ENCODE data around the gene PCDHGB2.

Gene PCDHGB2

GRCh38 chr5:141389153-141390042 lies 29.6 kb downstream of the PCDHGB2 start:
- TF ChIP-seq, protein P1, sequence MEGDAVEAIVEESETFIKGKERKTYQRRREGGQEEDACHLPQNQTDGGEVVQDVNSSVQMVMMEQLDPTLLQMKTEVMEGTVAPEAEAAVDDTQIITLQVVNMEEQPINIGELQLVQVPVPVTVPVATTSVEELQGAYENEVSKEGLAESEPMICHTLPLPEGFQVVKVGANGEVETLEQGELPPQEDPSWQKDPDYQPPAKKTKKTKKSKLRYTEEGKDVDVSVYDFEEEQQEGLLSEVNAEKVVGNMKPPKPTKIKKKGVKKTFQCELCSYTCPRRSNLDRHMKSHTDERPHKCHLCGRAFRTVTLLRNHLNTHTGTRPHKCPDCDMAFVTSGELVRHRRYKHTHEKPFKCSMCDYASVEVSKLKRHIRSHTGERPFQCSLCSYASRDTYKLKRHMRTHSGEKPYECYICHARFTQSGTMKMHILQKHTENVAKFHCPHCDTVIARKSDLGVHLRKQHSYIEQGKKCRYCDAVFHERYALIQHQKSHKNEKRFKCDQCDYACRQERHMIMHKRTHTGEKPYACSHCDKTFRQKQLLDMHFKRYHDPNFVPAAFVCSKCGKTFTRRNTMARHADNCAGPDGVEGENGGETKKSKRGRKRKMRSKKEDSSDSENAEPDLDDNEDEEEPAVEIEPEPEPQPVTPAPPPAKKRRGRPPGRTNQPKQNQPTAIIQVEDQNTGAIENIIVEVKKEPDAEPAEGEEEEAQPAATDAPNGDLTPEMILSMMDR (IDR thresholded peaks at IDR 0.05) = no peak

DNA sequence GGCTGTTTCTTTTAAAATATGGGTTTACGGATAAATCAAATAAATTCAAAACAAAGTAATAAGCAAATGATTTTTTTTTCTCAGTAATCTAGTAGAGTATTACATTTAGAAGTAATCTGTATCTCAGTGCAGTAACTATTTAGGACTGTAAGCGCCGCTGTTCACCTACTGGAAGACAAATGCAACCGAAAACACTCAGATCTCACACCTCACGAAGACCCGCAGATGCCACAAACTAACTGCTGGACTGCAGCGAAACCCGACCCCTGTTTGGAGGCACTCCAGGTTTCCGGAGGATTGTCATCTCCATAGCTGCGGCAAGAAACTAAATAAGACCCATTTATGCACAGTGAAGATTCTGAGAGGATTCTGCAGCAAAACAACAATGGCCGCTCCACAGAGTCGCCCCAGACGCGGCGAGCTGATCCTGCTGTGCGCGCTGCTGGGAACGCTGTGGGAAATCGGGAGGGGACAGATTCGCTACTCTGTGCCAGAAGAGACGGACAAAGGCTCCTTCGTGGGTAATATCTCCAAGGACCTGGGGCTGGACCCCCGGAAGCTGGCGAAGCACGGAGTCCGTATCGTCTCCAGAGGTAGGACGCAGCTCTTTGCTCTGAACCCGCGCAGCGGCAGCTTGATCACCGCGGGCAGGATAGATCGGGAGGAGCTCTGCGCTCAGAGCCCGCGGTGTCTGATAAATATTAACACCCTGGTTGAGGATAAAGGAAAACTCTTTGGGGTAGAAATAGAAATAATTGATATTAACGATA lies 32.8 kb downstream of the PCDHGB2 start, which contains the start of gene PCDHGA8:
Gene PCDHGA8, plus strand, starts transcription at position 205 of the 770 bp plus-strand sequence. Its CDS starts 181 bp downstream, at position 386.
- TF ChIP-seq, protein P1 (IDR thresholded peaks at IDR 0.05) = peak; percentile 41; the same call in 1 of the 2 replicates

DNA sequence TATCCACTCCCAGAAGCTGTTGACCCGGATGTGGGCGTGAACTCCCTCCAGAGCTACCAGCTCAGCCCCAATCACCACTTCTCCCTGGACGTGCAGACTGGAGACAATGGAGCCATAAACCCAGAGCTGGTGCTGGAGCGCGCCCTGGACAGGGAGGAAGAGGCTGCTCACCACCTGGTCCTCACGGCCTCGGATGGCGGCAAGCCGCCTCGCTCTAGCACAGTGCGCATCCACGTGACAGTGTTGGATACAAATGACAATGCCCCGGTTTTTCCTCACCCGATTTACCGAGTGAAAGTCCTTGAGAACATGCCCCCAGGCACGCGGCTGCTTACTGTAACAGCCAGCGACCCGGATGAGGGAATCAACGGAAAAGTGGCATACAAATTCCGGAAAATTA lies 33.5 kb downstream of the PCDHGB2 start:
- TF ChIP-seq, protein P1 (IDR thresholded peaks at IDR 0.05) = no peak

DNA sequence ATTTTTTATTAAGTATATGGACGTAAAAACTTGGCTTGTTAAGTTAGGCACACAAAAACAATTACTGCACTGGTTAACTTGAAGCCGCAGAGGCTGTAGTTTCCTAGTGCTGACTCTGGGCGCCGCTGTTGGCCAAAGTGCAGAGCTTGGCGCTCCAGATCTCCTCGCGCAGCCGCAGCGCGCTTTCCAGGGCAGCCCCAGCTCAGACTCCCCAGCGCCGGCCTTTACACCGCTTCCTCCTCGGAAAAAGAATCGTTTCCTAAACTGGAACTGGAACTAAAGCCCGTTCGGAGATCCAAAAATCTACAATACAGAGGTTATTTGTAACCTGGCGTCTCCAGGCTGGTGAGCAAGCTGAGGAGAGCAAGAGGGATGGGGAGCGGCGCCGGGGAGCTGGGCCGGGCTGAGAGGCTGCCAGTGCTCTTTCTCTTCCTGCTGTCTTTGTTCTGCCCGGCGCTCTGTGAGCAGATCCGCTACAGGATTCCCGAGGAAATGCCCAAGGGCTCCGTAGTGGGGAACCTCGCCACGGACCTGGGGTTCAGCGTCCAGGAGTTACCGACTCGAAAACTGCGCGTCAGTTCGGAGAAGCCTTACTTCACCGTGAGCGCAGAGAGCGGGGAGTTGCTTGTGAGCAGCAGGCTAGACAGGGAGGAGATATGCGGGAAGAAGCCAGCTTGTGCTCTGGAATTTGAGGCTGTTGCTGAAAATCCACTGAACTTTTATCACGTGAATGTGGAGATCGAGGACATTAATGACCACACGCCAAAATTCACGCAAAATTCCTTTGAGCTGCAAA lies 38.2 kb downstream of the PCDHGB2 start, which contains the start of gene PCDHGB5:
Gene PCDHGB5, plus strand, starts transcription at position 192 of the 796 bp plus-strand sequence. Its CDS starts 181 bp downstream, at position 373.
- TF ChIP-seq, protein P1 (IDR thresholded peaks at IDR 0.05) = peak; percentile 76

GRCh38 chr5:141398608-141399007 lies 38.8 kb downstream of the PCDHGB2 start:
- TF ChIP-seq, protein P1 (IDR thresholded peaks at IDR 0.05) = no peak

GRCh38 chr5:141399555-141400258 lies 39.9 kb downstream of the PCDHGB2 start:
- TF ChIP-seq, protein P1 (IDR thresholded peaks at IDR 0.05) = no peak
